Measurements from ENCODE around the gene CCT3.
"Not testable (repeated sequence)": the region's sequence is repeated elsewhere in the genome, so short reads cannot be mapped to it uniquely, and the experiment has no call there.

The CCT3 gene

GRCh38 chr1:156342166-156342955 is 4.3 kb upstream of the CCT3 start:
- TF ChIP-seq POU2F2 (IDR thresholded peaks at IDR 0.05; ENCODE audit: low read depth, low read length) (no peak), POLR2A (IDR thresholded peaks at IDR 0.05; ENCODE audit: low read depth, low read length) (no peak), POLR2AphosphoS5 (IDR thresholded peaks at IDR 0.05; ENCODE audit: low read depth, low read length) (no peak), PAX5 (IDR thresholded peaks at IDR 0.05; ENCODE audit: insufficient read depth, low read length, severe bottlenecking) (no peak), SPI1 (IDR thresholded peaks at IDR 0.05; ENCODE audit: low read depth, low read length) (no peak), TAF1 (IDR thresholded peaks at IDR 0.05; ENCODE audit: low read depth, low read length) (no peak)

GRCh38 chr1:156337888-156338179 is 258 bp downstream of the CCT3 start:
- FAIRE-seq (no peak), DNase-seq (ENCODE audit: insufficient read length, low spot score) (no peak)
- TF ChIP-seq POU2F2 (IDR thresholded peaks at IDR 0.05; ENCODE audit: low read depth, low read length) (no peak), POLR2A (IDR thresholded peaks at IDR 0.05; ENCODE audit: low read depth, low read length) (no peak), TAF1 (IDR thresholded peaks at IDR 0.05; ENCODE audit: low read depth, low read length) (no peak), SPI1 (IDR thresholded peaks at IDR 0.05; ENCODE audit: low read depth, low read length) (no peak)

More at GRCh38 chr1:156342166-156342955, 4.3 kb upstream of the CCT3 start:
- FAIRE-seq (no peak), DNase-seq (ENCODE audit: insufficient read length, low spot score) (no peak)

GRCh38 chr1:156337052-156337887 is 822 bp downstream of the CCT3 start:
- FAIRE-seq: no peak
- no peak for DNase-seq (ENCODE audit: insufficient read length, low spot score)
- no peak for TF ChIP-seq POLR2AphosphoS5 (IDR thresholded peaks at IDR 0.05; ENCODE audit: low read depth, low read length)
- TF ChIP-seq POLR2A (IDR thresholded peaks at IDR 0.05; ENCODE audit: low read depth, low read length): no peak
- no peak for TF ChIP-seq TAF1 (IDR thresholded peaks at IDR 0.05; ENCODE audit: low read depth, low read length)
- no peak for TF ChIP-seq POU2F2 (IDR thresholded peaks at IDR 0.05; ENCODE audit: low read depth, low read length)
- TF ChIP-seq PAX5 (IDR thresholded peaks at IDR 0.05; ENCODE audit: insufficient read depth, low read length, severe bottlenecking): no peak
- TF ChIP-seq SPI1 (IDR thresholded peaks at IDR 0.05; ENCODE audit: low read depth, low read length): no peak

GRCh38 chr1:156336242-156336641 is 1.9 kb downstream of the CCT3 start:
- TF ChIP-seq TAF1 (IDR thresholded peaks at IDR 0.05; ENCODE audit: low read depth, low read length) (no peak), POLR2A (IDR thresholded peaks at IDR 0.05; ENCODE audit: low read depth, low read length) (no peak), POLR2AphosphoS5 (IDR thresholded peaks at IDR 0.05; ENCODE audit: low read depth, low read length) (no peak), PAX5 (IDR thresholded peaks at IDR 0.05; ENCODE audit: insufficient read depth, low read length, severe bottlenecking) (no peak), SPI1 (IDR thresholded peaks at IDR 0.05; ENCODE audit: low read depth, low read length) (no peak), POU2F2 (IDR thresholded peaks at IDR 0.05; ENCODE audit: low read depth, low read length) (no peak)
- DNase-seq (ENCODE audit: insufficient read length, low spot score) (no peak), FAIRE-seq (no peak)

GRCh38 chr1:156323179-156323578 is 14.9 kb downstream of the CCT3 start:
- not testable (repeated sequence) for FAIRE-seq; DNase-seq (ENCODE audit: insufficient read length, low spot score)

GRCh38 chr1:156320560-156320959 is 17.5 kb downstream of the CCT3 start:
- FAIRE-seq (no peak), DNase-seq (ENCODE audit: insufficient read length, low spot score) (no peak)
- no peak for TF ChIP-seq PAX5 (IDR thresholded peaks at IDR 0.05; ENCODE audit: insufficient read depth, low read length, severe bottlenecking)
- TF ChIP-seq TAF1 (IDR thresholded peaks at IDR 0.05; ENCODE audit: low read depth, low read length): no peak
- no peak for TF ChIP-seq POLR2AphosphoS5 (IDR thresholded peaks at IDR 0.05; ENCODE audit: low read depth, low read length)
- TF ChIP-seq POU2F2 (IDR thresholded peaks at IDR 0.05; ENCODE audit: low read depth, low read length): no peak
- no peak for TF ChIP-seq POLR2A (IDR thresholded peaks at IDR 0.05; ENCODE audit: low read depth, low read length)
- no peak for TF ChIP-seq SPI1 (IDR thresholded peaks at IDR 0.05; ENCODE audit: low read depth, low read length)

- TF ChIP-seq POU2F2 (IDR thresholded peaks at IDR 0.05; ENCODE audit: low read depth, low read length) (no peak), PAX5 (IDR thresholded peaks at IDR 0.05; ENCODE audit: insufficient read depth, low read length, severe bottlenecking) (no peak), POLR2A (IDR thresholded peaks at IDR 0.05; ENCODE audit: low read depth, low read length) (no peak), POLR2AphosphoS5 (IDR thresholded peaks at IDR 0.05; ENCODE audit: low read depth, low read length) (no peak), SPI1 (IDR thresholded peaks at IDR 0.05; ENCODE audit: low read depth, low read length) (no peak), TAF1 (IDR thresholded peaks at IDR 0.05; ENCODE audit: low read depth, low read length) (no peak)
- no peak for FAIRE-seq
- DNase-seq (ENCODE audit: insufficient read length, low spot score): no peak
Observed at GRCh38 chr1:156319664-156320063, 18.4 kb downstream of the CCT3 start.

GRCh38 chr1:156316909-156317308 is 21.2 kb downstream of the CCT3 start:
- no peak for DNase-seq (ENCODE audit: insufficient read length, low spot score)
- FAIRE-seq: no peak
- TF ChIP-seq POLR2A (IDR thresholded peaks at IDR 0.05; ENCODE audit: low read depth, low read length) (no peak), POU2F2 (IDR thresholded peaks at IDR 0.05; ENCODE audit: low read depth, low read length) (no peak), SPI1 (IDR thresholded peaks at IDR 0.05; ENCODE audit: low read depth, low read length) (no peak), TAF1 (IDR thresholded peaks at IDR 0.05; ENCODE audit: low read depth, low read length) (no peak), PAX5 (IDR thresholded peaks at IDR 0.05; ENCODE audit: insufficient read depth, low read length, severe bottlenecking) (no peak), POLR2AphosphoS5 (IDR thresholded peaks at IDR 0.05; ENCODE audit: low read depth, low read length) (no peak)

GRCh38 chr1:156310962-156311361 is 27.1 kb downstream of the CCT3 start:
- DNase-seq (ENCODE audit: insufficient read length, low spot score) (no peak), FAIRE-seq (no peak)
- TF ChIP-seq POU2F2 (IDR thresholded peaks at IDR 0.05; ENCODE audit: low read depth, low read length) (no peak), PAX5 (IDR thresholded peaks at IDR 0.05; ENCODE audit: insufficient read depth, low read length, severe bottlenecking) (no peak)

GRCh38 chr1:156308078-156308477 is 30.0 kb downstream of the CCT3 start:
- DNase-seq (ENCODE audit: insufficient read length, low spot score): no peak
- no peak for FAIRE-seq
- no peak for TF ChIP-seq POLR2A (IDR thresholded peaks at IDR 0.05; ENCODE audit: low read depth, low read length)
- TF ChIP-seq SPI1 (IDR thresholded peaks at IDR 0.05; ENCODE audit: low read depth, low read length): no peak
- TF ChIP-seq PAX5 (IDR thresholded peaks at IDR 0.05; ENCODE audit: insufficient read depth, low read length, severe bottlenecking): no peak
- no peak for TF ChIP-seq TAF1 (IDR thresholded peaks at IDR 0.05; ENCODE audit: low read depth, low read length)
- no peak for TF ChIP-seq POU2F2 (IDR thresholded peaks at IDR 0.05; ENCODE audit: low read depth, low read length)
- no peak for TF ChIP-seq POLR2AphosphoS5 (IDR thresholded peaks at IDR 0.05; ENCODE audit: low read depth, low read length)

Data from GM12891 (cell line).